ENCODE data around the gene TSPAN5. TPM values are rescaled to one million over a fixed set of nuclear protein-coding genes. Genes with fewer than 3 reads are reported as not detected.

Gene TSPAN5
- total RNA-seq, 2 experiments from 2014 or later = 25.0 to 27.8 TPM

GRCh38 chr4:98502031-98502430, 156.4 kb downstream of the TSPAN5 start:
- no peaks in the 10 kb centered on the region for H3K9me3 Mint-ChIP-seq (ENCODE audit: low read depth)
- no peak overlapping the region for H3K4me3 Mint-ChIP-seq
- CTCF ChIA-PET = no interaction called here
- peaks cover 10% of the 10 kb centered on the region for H3K4me1 Mint-ChIP-seq
- ATAC-seq (no peak), DNase-seq (no peak)
- H3K27me3 Mint-ChIP-seq = no peaks in the 10 kb centered on the region
- no peak overlapping the region for H3K27ac Mint-ChIP-seq
- peaks cover 29% of the 10 kb centered on the region for H3K36me3 Mint-ChIP-seq

- peaks cover 28% of the 10 kb centered on the region for H3K36me3 Mint-ChIP-seq
- H3K9me3 Mint-ChIP-seq (ENCODE audit: low read depth) = no peaks in the 10 kb centered on the region
- CTCF ChIA-PET = no interaction called here
- ATAC-seq (no peak), DNase-seq (no peak)
- peaks cover 10% of the 10 kb centered on the region for H3K4me1 Mint-ChIP-seq
- H3K4me3 Mint-ChIP-seq = no peak overlapping the region
- no peaks in the 10 kb centered on the region for H3K27me3 Mint-ChIP-seq
- H3K27ac Mint-ChIP-seq = no peak overlapping the region
Observed at GRCh38 chr4:98501383-98501782, 157.0 kb downstream of the TSPAN5 start.

GRCh38 chr4:98498774-98499173, 159.6 kb downstream of the TSPAN5 start:
- Mint-ChIP-seq H3K27ac (no peak overlapping the region), H3K36me3 (peaks cover 23% of the 10 kb centered on the region), H3K27me3 (no peaks in the 10 kb centered on the region), H3K4me1 (peaks cover 8% of the 10 kb centered on the region), H3K4me3 (no peak overlapping the region), H3K9me3 (ENCODE audit: low read depth) (no peaks in the 10 kb centered on the region)
- no peak for DNase-seq
- no peak for ATAC-seq
- CTCF ChIA-PET = interaction anchor here (1.0 kb wide), 1 partner anchor 31 kb away, joined by 3 read pairs; no protein-coding TSS in a partner anchor

GRCh38 chr4:98496152-98496845, 162.1 kb downstream of the TSPAN5 start:
- CTCF ChIA-PET = no interaction called here
- Mint-ChIP-seq H3K27me3 (no peaks in the 10 kb centered on the region), H3K27ac (no peak overlapping the region)

GRCh38 chr4:98493296-98493695, 165.1 kb downstream of the TSPAN5 start:
- Mint-ChIP-seq H3K27me3 (no peaks in the 10 kb centered on the region), H3K4me1 (peaks cover 17% of the 10 kb centered on the region), H3K36me3 (peaks cover 4% of the 10 kb centered on the region), H3K27ac (no peak overlapping the region), H3K9me3 (ENCODE audit: low read depth) (no peaks in the 10 kb centered on the region), H3K4me3 (no peak overlapping the region)
- CTCF ChIA-PET = no interaction called here
- DNase-seq (no peak), ATAC-seq (no peak)

More at GRCh38 chr4:98496152-98496845, 162.1 kb downstream of the TSPAN5 start:
- peaks cover 4% of the 10 kb centered on the region for H3K36me3 Mint-ChIP-seq
- DNase-seq (no peak), ATAC-seq (no peak)
- no peak overlapping the region for H3K4me3 Mint-ChIP-seq
- no peaks in the 10 kb centered on the region for H3K9me3 Mint-ChIP-seq (ENCODE audit: low read depth)
- peaks cover 19% of the 10 kb centered on the region for H3K4me1 Mint-ChIP-seq

- CTCF ChIA-PET = no interaction called here
Observed at GRCh38 chr4:98491899-98492559, 166.4 kb downstream of the TSPAN5 start.

GRCh38 chr4:98490251-98490650, 168.2 kb downstream of the TSPAN5 start:
- Mint-ChIP-seq H3K27me3 (no peaks in the 10 kb centered on the region), H3K4me1 (peaks cover 31% of the 10 kb centered on the region), H3K36me3 (peaks cover 6% of the 10 kb centered on the region), H3K4me3 (no peak overlapping the region), H3K27ac (no peak overlapping the region), H3K9me3 (ENCODE audit: low read depth) (no peaks in the 10 kb centered on the region)
- DNase-seq = no peak
- CTCF ChIA-PET = no interaction called here
- ATAC-seq = no peak

More at GRCh38 chr4:98491899-98492559, 166.4 kb downstream of the TSPAN5 start:
- DNase-seq = no peak
- ATAC-seq = no peak
- Mint-ChIP-seq H3K4me1 (peaks cover 15% of the 10 kb centered on the region), H3K27ac (no peak overlapping the region), H3K27me3 (no peaks in the 10 kb centered on the region), H3K36me3 (peaks cover 4% of the 10 kb centered on the region), H3K9me3 (ENCODE audit: low read depth) (no peaks in the 10 kb centered on the region), H3K4me3 (no peak overlapping the region)

GRCh38 chr4:98485816-98486345, 172.5 kb downstream of the TSPAN5 start:
- peaks cover 52% of the 10 kb centered on the region for H3K4me1 Mint-ChIP-seq
- H3K36me3 Mint-ChIP-seq = peaks cover 19% of the 10 kb centered on the region
- H3K27ac Mint-ChIP-seq = peak overlapping the region; percentile 60
- CTCF ChIA-PET = interaction anchor here (0.6 to 0.9 kb wide), 2 partner anchors 18 to 43 kb away, joined by 3 to 4 read pairs; no protein-coding TSS in a partner anchor
- ATAC-seq = no peak
- no peak for DNase-seq
- H3K9me3 Mint-ChIP-seq (ENCODE audit: low read depth) = no peaks in the 10 kb centered on the region
- H3K4me3 Mint-ChIP-seq = peak overlapping the region; percentile 36
- no peaks in the 10 kb centered on the region for H3K27me3 Mint-ChIP-seq

GRCh38 chr4:98484031-98484430, 174.4 kb downstream of the TSPAN5 start:
- Mint-ChIP-seq H3K36me3 (peaks cover 28% of the 10 kb centered on the region), H3K4me3 (no peak overlapping the region), H3K27me3 (no peaks in the 10 kb centered on the region), H3K27ac (peak overlapping the region; percentile 83), H3K9me3 (ENCODE audit: low read depth) (no peaks in the 10 kb centered on the region), H3K4me1 (peaks cover 69% of the 10 kb centered on the region)
- DNase-seq (no peak), ATAC-seq (no peak)
- CTCF ChIA-PET = no interaction called here

GRCh38 chr4:98482847-98483806, 175.3 kb downstream of the TSPAN5 start:
- ATAC-seq (peak; percentile 81), DNase-seq (peak; percentile 59)
- Mint-ChIP-seq H3K27ac (peak overlapping the region; percentile 83), H3K27me3 (no peaks in the 10 kb centered on the region), H3K9me3 (ENCODE audit: low read depth) (no peaks in the 10 kb centered on the region), H3K36me3 (peaks cover 37% of the 10 kb centered on the region), H3K4me3 (peak overlapping the region; percentile 16), H3K4me1 (peaks cover 78% of the 10 kb centered on the region)
- CTCF ChIA-PET = interaction anchor here (0.6 to 2.1 kb wide), 4 partner anchors 9 to 332 kb away, joined by 3 to 8 read pairs (median 4); no protein-coding TSS in a partner anchor

GRCh38 chr4:98482503-98482846, 175.9 kb downstream of the TSPAN5 start:
- no peak for ATAC-seq
- no peaks in the 10 kb centered on the region for H3K27me3 Mint-ChIP-seq

GRCh38 chr4:98481167-98481566, 177.2 kb downstream of the TSPAN5 start:
- H3K27me3 Mint-ChIP-seq = no peaks in the 10 kb centered on the region
- H3K36me3 Mint-ChIP-seq = peaks cover 46% of the 10 kb centered on the region
- CTCF ChIA-PET = interaction anchor here (1.2 to 2.1 kb wide), 2 partner anchors 10 to 13 kb away, joined by 4 to 8 read pairs; no protein-coding TSS in a partner anchor
- H3K27ac Mint-ChIP-seq = no peak overlapping the region
- no peaks in the 10 kb centered on the region for H3K9me3 Mint-ChIP-seq (ENCODE audit: low read depth)
- H3K4me3 Mint-ChIP-seq = no peak overlapping the region
- DNase-seq (no peak), ATAC-seq (no peak)
- peaks cover 74% of the 10 kb centered on the region for H3K4me1 Mint-ChIP-seq

More at GRCh38 chr4:98482503-98482846, 175.9 kb downstream of the TSPAN5 start:
- DNase-seq = no peak
- Mint-ChIP-seq H3K4me3 (peak overlapping the region; percentile 16), H3K9me3 (ENCODE audit: low read depth) (no peaks in the 10 kb centered on the region), H3K4me1 (peaks cover 81% of the 10 kb centered on the region), H3K27ac (peak overlapping the region; percentile 83), H3K36me3 (peaks cover 38% of the 10 kb centered on the region)
- CTCF ChIA-PET = interaction anchor here (0.6 to 2.1 kb wide), 6 partner anchors 8 to 331 kb away, joined by 3 to 8 read pairs (median 4); no protein-coding TSS in a partner anchor

- no peak overlapping the region for H3K27ac Mint-ChIP-seq
- no peaks in the 10 kb centered on the region for H3K27me3 Mint-ChIP-seq
- no peak overlapping the region for H3K4me3 Mint-ChIP-seq
- peaks cover 68% of the 10 kb centered on the region for H3K4me1 Mint-ChIP-seq
- no peaks in the 10 kb centered on the region for H3K9me3 Mint-ChIP-seq (ENCODE audit: low read depth)
- peaks cover 49% of the 10 kb centered on the region for H3K36me3 Mint-ChIP-seq
- ATAC-seq (no peak), DNase-seq (no peak)
- CTCF ChIA-PET = no interaction called here
Observed at GRCh38 chr4:98480535-98480934, 177.9 kb downstream of the TSPAN5 start.
